ENCODE measurements around the gene RAP1GAP. TPM values are rescaled to one million over a fixed set of nuclear protein-coding genes. Genes with fewer than 3 reads are reported as not detected.

Gene RAP1GAP
- polyA plus RNA-seq, 2 of the 4 experiments (the other 2 are of a cell fraction), result 5.4 to 16.7 TPM

- Histone ChIP-seq H3K27ac (no peak overlapping the region), H3K4me1 (peaks cover 17% of the 10 kb centered on the region), H3K4me3 (no peak overlapping the region), H3K9me3 (no peaks in the 10 kb centered on the region), H3K4me2 (no peak overlapping the region)
- ATAC-seq (no peak), FAIRE-seq (no peak), DNase-seq (ENCODE audit: low read depth in 1 of 2, low spot score in 1 of 2) (no peak)
- CTCF ChIA-PET, result no interaction called here
- POLR2A ChIA-PET, result no interaction called here
- TF ChIP-seq REST (IDR thresholded peaks at IDR 0.05) (no peak), FOXS1 (CRISPR knock-in tag; IDR thresholded peaks at IDR 0.05) (no peak), KDM1A (IDR thresholded peaks at IDR 0.05; ENCODE audit: low read depth) (no peak), CHD4 (IDR thresholded peaks at IDR 0.05; ENCODE audit: borderline replicate concordance) (no peak), EHMT2 (IDR thresholded peaks at IDR 0.05; ENCODE audit: low read depth) (no peak), ATOH8 (CRISPR knock-in tag; IDR thresholded peaks at IDR 0.05; ENCODE audit: low read depth) (no peak), CBX8 (IDR thresholded peaks at IDR 0.05) (no peak), JUNB (IDR thresholded peaks at IDR 0.05) (no peak), JUN (IDR thresholded peaks at IDR 0.05) (no peak), NPAS2 (CRISPR knock-in tag; IDR thresholded peaks at IDR 0.05; ENCODE audit: borderline replicate concordance) (no peak), RCOR1 (IDR thresholded peaks at IDR 0.05; ENCODE audit: low read depth, low read length) (no peak)
- 100% methylated on average over 1 of the region's 7 CpGs for WGBS (ENCODE audit: missing lambda C conversion rate)
Measured at GRCh38 chr1:21618059-21618458, 51.1 kb downstream of the RAP1GAP start.

GRCh38 chr1:21617126-21617738, 51.9 kb downstream of the RAP1GAP start:
- no peak overlapping the region for H3K4me3 ChIP-seq
- no peak overlapping the region for H3K27ac ChIP-seq
- DNase-seq (ENCODE audit: low read depth in 1 of 2, low spot score in 1 of 2), result no peak
- H3K9me3 ChIP-seq, result no peaks in the 10 kb centered on the region
- no peak for ATAC-seq
- no peak for FAIRE-seq
- no peak overlapping the region for H3K4me2 ChIP-seq
- TF ChIP-seq REST (IDR thresholded peaks at IDR 0.05), result no peak
- TF ChIP-seq ELK1 (IDR thresholded peaks at IDR 0.05; ENCODE audit: low read depth, low read length), result no peak
- TF ChIP-seq BHLHE40 (IDR thresholded peaks at IDR 0.05; ENCODE audit: low read depth, low read length), result no peak
- TF ChIP-seq KDM1A (IDR thresholded peaks at IDR 0.05; ENCODE audit: low read depth), result no peak
- H3K4me1 ChIP-seq, result peaks cover 12% of the 10 kb centered on the region
- 90% methylated on average over 2 of the region's 16 CpGs for WGBS (ENCODE audit: missing lambda C conversion rate)
- POLR2A ChIA-PET, result no interaction called here
- CTCF ChIA-PET, result interaction anchor here (1.2 kb wide), 1 partner anchor 21 kb away, joined by 3 read pairs; no protein-coding TSS in a partner anchor

Data from A549 (cell line).